Activated naive CD4-positive, alpha-beta T cell treated with anti-CD3 and anti-CD28 coated beads for 36 hours (primary cell): ENCODE measurements around the gene TSPAN9. TPM values are rescaled to one million over a fixed set of nuclear protein-coding genes. Genes with fewer than 3 reads are reported as not detected.

ENCODE experiments used
- CTCF ChIA-PET: fragments of 350-600 bp; sonication (Branson Sonifier 250); formaldehyde crosslinking; loops from one replicate; lab custom pipeline; 2021; ENCODE audit warnings: antibody characterized with exemption; lab: Charles Lee
- DNase-seq: peaks from one replicate; pipeline ENCODE4 v3.0.0-alpha.2; 2020
- H3K27ac Mint-ChIP-seq: one replicate; pipeline ENCODE4 v1.8.0; 2021; ENCODE audit warnings: mild to moderate bottlenecking, mixed read lengths
- H3K27me3 Mint-ChIP-seq: one replicate; pipeline ENCODE4 v1.8.0; 2021; ENCODE audit warnings: low read depth, mixed read lengths
- H3K36me3 Mint-ChIP-seq: one replicate; pipeline ENCODE4 v1.8.0; 2021; ENCODE audit warnings: low read depth, mixed read lengths
- H3K4me1 Mint-ChIP-seq: one replicate; pipeline ENCODE4 v1.8.0; 2021; ENCODE audit warnings: low read depth, mixed read lengths
- H3K4me3 Mint-ChIP-seq: one replicate; pipeline ENCODE4 v1.8.0; 2021; ENCODE audit warnings: mild to moderate bottlenecking, moderate library complexity, mixed read lengths
- H3K9me3 Mint-ChIP-seq: one replicate; pipeline ENCODE4 v1.8.0; 2021; ENCODE audit warnings: mixed read lengths
- intact Hi-C: fragments of 100-400 bp; cut with micrococcal nuclease; formaldehyde crosslinking; loops from one replicate; pipeline ENCODE4 v1.15.1; 2023
- total RNA-seq, 2 experiments: library from RNA; stranded (reverse); gene quantifications; one replicate each; pipeline ENCODE4 v1.2.3, GENCODE V29; 2021

The TSPAN9 gene
- total RNA-seq, 2 experiments from 2014 or later: 0.72 to 0.91 TPM

- no peaks in the 10 kb centered on the region for H3K9me3 Mint-ChIP-seq
- no peak overlapping the region for H3K4me3 Mint-ChIP-seq
- no peak for DNase-seq
- no peak overlapping the region for H3K27ac Mint-ChIP-seq
- H3K4me1 Mint-ChIP-seq: no peaks in the 10 kb centered on the region
- H3K36me3 Mint-ChIP-seq: no peaks in the 10 kb centered on the region
- intact Hi-C loops: no loop called here
- H3K27me3 Mint-ChIP-seq: peaks cover 4% of the 10 kb centered on the region
- CTCF ChIA-PET: interaction anchor here (0.7 kb wide), 1 partner anchor 161 kb away, joined by 3 read pairs; no protein-coding TSS in a partner anchor
These were observed 36.6 kb downstream of the TSPAN9 start for GRCh38 chr12:3113671-3114325.

GRCh38 chr12:3114671-3115070, 37.5 kb downstream of the TSPAN9 start:
- DNase-seq: no peak
- Mint-ChIP-seq H3K4me1 (peaks cover 5% of the 10 kb centered on the region), H3K9me3 (no peaks in the 10 kb centered on the region), H3K4me3 (no peak overlapping the region), H3K27ac (no peak overlapping the region), H3K27me3 (peaks cover 4% of the 10 kb centered on the region), H3K36me3 (no peaks in the 10 kb centered on the region)
- CTCF ChIA-PET: interaction anchor here (0.7 kb wide), 1 partner anchor 160 kb away, joined by 3 read pairs; no protein-coding TSS in a partner anchor
- intact Hi-C loops: no loop called here

- H3K4me1 Mint-ChIP-seq: peaks cover 8% of the 10 kb centered on the region
- intact Hi-C loops: no loop called here
- no peak for DNase-seq
- H3K27me3 Mint-ChIP-seq: peaks cover 4% of the 10 kb centered on the region
- H3K9me3 Mint-ChIP-seq: no peaks in the 10 kb centered on the region
- no peak overlapping the region for H3K27ac Mint-ChIP-seq
- CTCF ChIA-PET: no interaction called here
- H3K4me3 Mint-ChIP-seq: no peak overlapping the region
- no peaks in the 10 kb centered on the region for H3K36me3 Mint-ChIP-seq
These were observed 37.9 kb downstream of the TSPAN9 start for GRCh38 chr12:3115078-3115477.

- H3K4me1 Mint-ChIP-seq: peaks cover 12% of the 10 kb centered on the region
- no peaks in the 10 kb centered on the region for H3K36me3 Mint-ChIP-seq
- intact Hi-C loops: no loop called here
- H3K4me3 Mint-ChIP-seq: no peak overlapping the region
- no peaks in the 10 kb centered on the region for H3K9me3 Mint-ChIP-seq
- H3K27ac Mint-ChIP-seq: no peak overlapping the region
- peaks cover 4% of the 10 kb centered on the region for H3K27me3 Mint-ChIP-seq
- no peak for DNase-seq
- CTCF ChIA-PET: interaction anchor here (0.6 kb wide), 1 partner anchor 12 kb away, joined by 3 read pairs; no protein-coding TSS in a partner anchor
These were observed 39.1 kb downstream of the TSPAN9 start for GRCh38 chr12:3116106-3116844.

GRCh38 chr12:3117144-3117581, 40.0 kb downstream of the TSPAN9 start:
- CTCF ChIA-PET: interaction anchor here (0.6 kb wide), 1 partner anchor 13 kb away, joined by 3 read pairs; no protein-coding TSS in a partner anchor
- Mint-ChIP-seq H3K27ac (no peak overlapping the region), H3K27me3 (peaks cover 4% of the 10 kb centered on the region), H3K36me3 (no peaks in the 10 kb centered on the region), H3K9me3 (no peaks in the 10 kb centered on the region), H3K4me3 (no peak overlapping the region), H3K4me1 (peaks cover 12% of the 10 kb centered on the region)
- intact Hi-C loops: no loop called here
- DNase-seq: no peak

GRCh38 chr12:3117591-3118015, 40.4 kb downstream of the TSPAN9 start:
- Mint-ChIP-seq H3K27ac (no peak overlapping the region), H3K4me3 (no peak overlapping the region)
- CTCF ChIA-PET: no interaction called here

GRCh38 chr12:3119192-3119755, 42.1 kb downstream of the TSPAN9 start:
- H3K4me3 Mint-ChIP-seq: no peak overlapping the region
- CTCF ChIA-PET: no interaction called here
- no peaks in the 10 kb centered on the region for H3K9me3 Mint-ChIP-seq
- DNase-seq: peak; percentile 15
- H3K27me3 Mint-ChIP-seq: peaks cover 7% of the 10 kb centered on the region
- H3K4me1 Mint-ChIP-seq: peaks cover 12% of the 10 kb centered on the region
- H3K27ac Mint-ChIP-seq: no peak overlapping the region
- no peaks in the 10 kb centered on the region for H3K36me3 Mint-ChIP-seq
- intact Hi-C loops: no loop called here

More at GRCh38 chr12:3117591-3118015, 40.4 kb downstream of the TSPAN9 start:
- intact Hi-C loops: no loop called here
- Mint-ChIP-seq H3K36me3 (no peaks in the 10 kb centered on the region), H3K4me1 (peaks cover 12% of the 10 kb centered on the region), H3K9me3 (no peaks in the 10 kb centered on the region), H3K27me3 (peaks cover 5% of the 10 kb centered on the region)
- DNase-seq: no peak

GRCh38 chr12:3119756-3120601, 42.8 kb downstream of the TSPAN9 start:
- intact Hi-C loops: no loop called here
- no peaks in the 10 kb centered on the region for H3K9me3 Mint-ChIP-seq
- DNase-seq: no peak
- no peaks in the 10 kb centered on the region for H3K36me3 Mint-ChIP-seq
- H3K27me3 Mint-ChIP-seq: peaks cover 7% of the 10 kb centered on the region
- H3K27ac Mint-ChIP-seq: no peak overlapping the region
- CTCF ChIA-PET: interaction anchor here (2.5 kb wide), 1 partner anchor 15 kb away, joined by 13 read pairs; no protein-coding TSS in a partner anchor
- H3K4me3 Mint-ChIP-seq: no peak overlapping the region
- H3K4me1 Mint-ChIP-seq: peaks cover 12% of the 10 kb centered on the region

GRCh38 chr12:3120701-3121100, 43.5 kb downstream of the TSPAN9 start:
- no peak overlapping the region for H3K27ac Mint-ChIP-seq
- H3K27me3 Mint-ChIP-seq: peaks cover 7% of the 10 kb centered on the region
- intact Hi-C loops: no loop called here
- H3K4me3 Mint-ChIP-seq: no peak overlapping the region
- CTCF ChIA-PET: interaction anchor here (0.7 to 2.5 kb wide), 2 partner anchors 14 to 235 kb away, joined by 3 to 13 read pairs; no protein-coding TSS in a partner anchor
- no peaks in the 10 kb centered on the region for H3K36me3 Mint-ChIP-seq
- H3K4me1 Mint-ChIP-seq: peaks cover 12% of the 10 kb centered on the region
- no peak for DNase-seq
- H3K9me3 Mint-ChIP-seq: no peaks in the 10 kb centered on the region

GRCh38 chr12:3122841-3123678, 45.9 kb downstream of the TSPAN9 start:
- H3K9me3 Mint-ChIP-seq: no peaks in the 10 kb centered on the region
- DNase-seq: no peak
- H3K27me3 Mint-ChIP-seq: peaks cover 7% of the 10 kb centered on the region
- H3K36me3 Mint-ChIP-seq: no peaks in the 10 kb centered on the region
- intact Hi-C loops: no loop called here
- no peak overlapping the region for H3K4me3 Mint-ChIP-seq
- no peak overlapping the region for H3K27ac Mint-ChIP-seq
- peaks cover 12% of the 10 kb centered on the region for H3K4me1 Mint-ChIP-seq
- CTCF ChIA-PET: interaction anchor here (0.7 to 1.9 kb wide), 6 partner anchors 10 to 154 kb away, joined by 3 to 6 read pairs (median 4); no protein-coding TSS in a partner anchor

- Mint-ChIP-seq H3K27me3 (peaks cover 11% of the 10 kb centered on the region), H3K9me3 (no peaks in the 10 kb centered on the region), H3K4me1 (peaks cover 12% of the 10 kb centered on the region), H3K36me3 (no peaks in the 10 kb centered on the region), H3K4me3 (no peak overlapping the region), H3K27ac (no peak overlapping the region)
- CTCF ChIA-PET: interaction anchor here (0.9 to 1.9 kb wide), 4 partner anchors 9 to 153 kb away, joined by 3 to 6 read pairs (median 4); no protein-coding TSS in a partner anchor
- intact Hi-C loops: no loop called here
- DNase-seq: no peak
These were observed 46.5 kb downstream of the TSPAN9 start for GRCh38 chr12:3123729-3124128.
